Type B pancreatic cell (in vitro differentiated cells): ENCODE measurements around the gene SIGLEC6. TPM values are rescaled to one million over a fixed set of nuclear protein-coding genes. Genes with fewer than 3 reads are reported as not detected.
A peak's percentile ranks its signal among the peaks of the same experiment; 100 is the strongest.

ENCODE experiments used
- DNase-seq: peaks from one replicate; pipeline ENCODE4 v3.0.0; 2021; ENCODE audit warnings: mixed read lengths; ENCODE audit not compliant: unreplicated experiment; ENCODE audit errors: extremely low spot score
- H3K27ac Mint-ChIP-seq: 2 replicates; pipeline ENCODE4 v1.8.0; 2021; ENCODE audit warnings: mild to moderate bottlenecking, mixed read lengths
- H3K27me3 Mint-ChIP-seq: 2 replicates; pipeline ENCODE4 v1.8.0; 2021; ENCODE audit warnings: mixed read lengths
- H3K36me3 Mint-ChIP-seq: 2 replicates; pipeline ENCODE4 v1.8.0; 2021; ENCODE audit warnings: mixed read lengths
- H3K4me1 Mint-ChIP-seq: one replicate; pipeline ENCODE4 v1.8.0; 2021; ENCODE audit warnings: mixed read lengths; ENCODE audit not compliant: unreplicated experiment
- H3K4me3 Mint-ChIP-seq: 2 replicates; pipeline ENCODE4 v1.8.0; 2021; ENCODE audit warnings: mild to moderate bottlenecking, mixed read lengths
- H3K9me3 Mint-ChIP-seq: 2 replicates; pipeline ENCODE4 v1.8.0; 2021; ENCODE audit warnings: mixed read lengths
- long read RNA-seq: library from polyadenylated mRNA; unstranded; transcript quantifications from one replicate; pipeline ENCODE4 v2.0.0, GENCODE V29; 2020
- total RNA-seq: library from RNA; stranded (reverse); gene quantifications from 2 replicates; pipeline ENCODE4 v1.2.1, GENCODE V29; 2021; ENCODE audit warnings: low replicate concordance
- TF ChIP-seq, protein P1 (sequence below): fragments of 200-600 bp; sonication (generic); conservative IDR thresholded peaks from 2 replicates; pipeline ENCODE4 v1.5.0; 2021; ENCODE audit warnings: antibody characterized with exemption, mild to moderate bottlenecking

The SIGLEC6 gene
- not detected in 2 replicates for total RNA-seq
- long read RNA-seq = 0 reads

DNA sequence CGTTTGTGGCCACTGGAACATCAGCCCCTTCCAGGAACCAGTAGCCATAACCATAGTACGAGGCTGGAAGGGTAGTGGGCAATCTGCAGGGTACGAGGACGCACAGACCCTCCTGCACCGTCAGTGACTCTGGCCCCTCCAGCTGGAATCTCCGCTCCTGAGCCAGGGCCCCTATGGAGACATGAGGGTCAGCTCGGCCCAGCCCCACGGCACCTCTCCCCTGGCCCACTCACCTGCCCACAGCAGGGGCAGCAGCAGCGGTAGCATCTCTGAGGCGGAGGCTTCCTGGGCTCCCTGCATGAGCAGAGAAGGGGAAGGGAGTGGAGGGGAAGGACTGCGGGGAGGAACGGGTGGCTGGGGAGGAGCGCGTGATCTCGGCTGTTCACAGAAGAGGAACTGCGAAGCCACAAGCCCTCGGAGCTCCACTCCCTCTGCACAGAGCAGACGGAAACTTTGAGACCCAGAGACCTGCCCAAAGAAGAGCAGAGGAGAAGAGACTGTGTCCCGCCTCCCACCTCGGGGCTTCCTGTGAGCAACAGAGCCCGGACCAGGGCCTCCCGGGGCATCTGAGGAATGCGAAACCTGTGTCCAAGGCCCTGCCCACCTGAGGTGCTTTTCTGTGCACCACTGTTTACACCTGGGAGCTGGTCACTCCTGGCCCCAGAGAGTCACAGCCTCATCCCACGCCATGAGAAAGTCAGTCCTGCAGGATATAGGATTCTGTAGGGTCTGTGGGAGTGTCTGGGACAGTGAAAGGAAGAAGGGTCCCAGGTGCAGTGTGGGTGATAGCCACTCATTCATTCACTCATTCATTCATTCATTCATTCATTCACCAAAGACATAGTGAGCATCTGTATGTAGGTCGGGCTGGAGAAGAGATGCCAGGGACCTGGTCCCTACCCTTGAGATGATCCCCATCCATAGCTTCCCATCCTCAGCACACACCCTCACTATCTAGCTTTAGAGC lies at the start of gene SIGLEC6:
SIGLEC6 (minus strand) TSS at position 322 of the 967 bp plus-strand sequence; CDS start at position 300, 22 bp downstream.
- no peak for DNase-seq
- Mint-ChIP-seq H3K36me3 (no peaks in the 10 kb centered on the region), H3K27me3 (peaks cover 22% of the 10 kb centered on the region), H3K27ac (no peak within 1 kb of the TSS), H3K4me1 (no peaks in the 10 kb centered on the region), H3K9me3 (no peaks in the 10 kb centered on the region), H3K4me3 (no peak within 1 kb of the TSS)
- TF ChIP-seq, protein P1, sequence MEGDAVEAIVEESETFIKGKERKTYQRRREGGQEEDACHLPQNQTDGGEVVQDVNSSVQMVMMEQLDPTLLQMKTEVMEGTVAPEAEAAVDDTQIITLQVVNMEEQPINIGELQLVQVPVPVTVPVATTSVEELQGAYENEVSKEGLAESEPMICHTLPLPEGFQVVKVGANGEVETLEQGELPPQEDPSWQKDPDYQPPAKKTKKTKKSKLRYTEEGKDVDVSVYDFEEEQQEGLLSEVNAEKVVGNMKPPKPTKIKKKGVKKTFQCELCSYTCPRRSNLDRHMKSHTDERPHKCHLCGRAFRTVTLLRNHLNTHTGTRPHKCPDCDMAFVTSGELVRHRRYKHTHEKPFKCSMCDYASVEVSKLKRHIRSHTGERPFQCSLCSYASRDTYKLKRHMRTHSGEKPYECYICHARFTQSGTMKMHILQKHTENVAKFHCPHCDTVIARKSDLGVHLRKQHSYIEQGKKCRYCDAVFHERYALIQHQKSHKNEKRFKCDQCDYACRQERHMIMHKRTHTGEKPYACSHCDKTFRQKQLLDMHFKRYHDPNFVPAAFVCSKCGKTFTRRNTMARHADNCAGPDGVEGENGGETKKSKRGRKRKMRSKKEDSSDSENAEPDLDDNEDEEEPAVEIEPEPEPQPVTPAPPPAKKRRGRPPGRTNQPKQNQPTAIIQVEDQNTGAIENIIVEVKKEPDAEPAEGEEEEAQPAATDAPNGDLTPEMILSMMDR = no peak

DNA sequence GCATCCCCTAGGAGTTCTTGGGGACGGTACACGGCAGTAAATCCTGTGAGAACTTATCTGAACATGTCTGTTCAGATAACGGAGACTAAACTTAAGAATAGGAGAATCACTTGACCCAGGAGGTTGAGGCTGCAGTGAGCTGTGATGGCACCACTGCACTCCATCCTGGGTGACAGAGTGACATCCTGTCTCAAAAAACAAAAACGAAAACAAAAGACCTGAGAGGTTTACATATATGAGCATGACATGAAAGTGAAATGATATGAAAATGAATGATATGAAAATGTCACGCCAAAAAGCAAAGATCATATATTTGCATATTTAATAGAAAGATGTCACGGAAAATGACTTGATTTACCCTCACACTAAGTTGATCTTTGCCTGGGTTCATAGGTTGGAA lies 45.4 kb upstream of the SIGLEC6 start:
- no peak overlapping the region for H3K27ac Mint-ChIP-seq
- TF ChIP-seq, protein P1 = no peak
- H3K36me3 Mint-ChIP-seq = peaks cover 16% of the 10 kb centered on the region
- no peaks in the 10 kb centered on the region for H3K9me3 Mint-ChIP-seq
- peaks cover 7% of the 10 kb centered on the region for H3K4me1 Mint-ChIP-seq
- H3K27me3 Mint-ChIP-seq = no peaks in the 10 kb centered on the region
- DNase-seq = no peak
- H3K4me3 Mint-ChIP-seq = no peak overlapping the region

DNA sequence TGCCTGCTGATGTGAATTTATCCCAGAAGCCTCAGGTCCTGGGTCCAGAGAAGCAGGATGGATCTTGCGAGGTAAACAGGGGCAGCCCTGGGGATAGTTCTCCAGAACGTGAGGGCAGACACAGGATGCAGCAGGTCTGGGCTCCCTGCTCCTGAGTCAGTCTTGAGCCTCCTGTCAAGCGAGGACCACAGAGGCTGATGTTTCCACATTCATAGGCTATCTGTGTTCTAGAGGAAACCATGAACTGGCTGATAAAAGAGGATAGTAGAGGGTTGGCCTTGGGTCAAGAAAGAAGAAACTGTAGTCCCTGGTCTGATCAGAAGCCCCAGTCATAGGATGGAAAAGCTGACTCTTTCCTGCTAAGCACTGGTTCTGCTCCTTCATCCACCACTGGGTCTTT lies 41.9 kb upstream of the SIGLEC6 start:
- Mint-ChIP-seq H3K36me3 (peaks cover 3% of the 10 kb centered on the region), H3K27me3 (peaks cover 5% of the 10 kb centered on the region), H3K4me3 (no peak overlapping the region), H3K4me1 (peaks cover 10% of the 10 kb centered on the region), H3K9me3 (no peaks in the 10 kb centered on the region), H3K27ac (no peak overlapping the region)
- TF ChIP-seq, protein P1 = no peak
- no peak for DNase-seq

DNA sequence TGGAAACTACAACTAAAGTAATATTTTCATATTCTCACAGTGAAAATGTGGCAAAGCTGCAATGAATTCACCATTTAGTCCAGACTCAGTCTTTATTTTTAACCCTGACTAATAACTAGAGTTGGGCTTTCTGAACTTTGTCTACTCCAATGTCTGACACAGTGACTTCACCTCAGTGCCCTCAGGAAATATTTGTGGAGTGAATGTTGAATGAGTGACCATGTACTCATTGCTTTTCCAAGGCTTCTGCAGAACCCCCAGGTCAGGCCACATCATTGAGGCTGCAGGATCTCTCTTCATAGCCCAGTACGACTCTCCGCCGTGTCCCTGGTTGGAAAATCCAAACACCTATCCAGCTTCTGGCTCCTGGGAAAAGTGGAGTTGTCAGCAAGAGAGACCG lies 41.4 kb upstream of the SIGLEC6 start:
- no peak for DNase-seq
- peaks cover 10% of the 10 kb centered on the region for H3K4me1 Mint-ChIP-seq
- no peak overlapping the region for H3K27ac Mint-ChIP-seq
- no peak overlapping the region for H3K4me3 Mint-ChIP-seq
- no peaks in the 10 kb centered on the region for H3K9me3 Mint-ChIP-seq
- peaks cover 3% of the 10 kb centered on the region for H3K36me3 Mint-ChIP-seq
- peaks cover 10% of the 10 kb centered on the region for H3K27me3 Mint-ChIP-seq
- TF ChIP-seq, protein P1 = no peak

DNA sequence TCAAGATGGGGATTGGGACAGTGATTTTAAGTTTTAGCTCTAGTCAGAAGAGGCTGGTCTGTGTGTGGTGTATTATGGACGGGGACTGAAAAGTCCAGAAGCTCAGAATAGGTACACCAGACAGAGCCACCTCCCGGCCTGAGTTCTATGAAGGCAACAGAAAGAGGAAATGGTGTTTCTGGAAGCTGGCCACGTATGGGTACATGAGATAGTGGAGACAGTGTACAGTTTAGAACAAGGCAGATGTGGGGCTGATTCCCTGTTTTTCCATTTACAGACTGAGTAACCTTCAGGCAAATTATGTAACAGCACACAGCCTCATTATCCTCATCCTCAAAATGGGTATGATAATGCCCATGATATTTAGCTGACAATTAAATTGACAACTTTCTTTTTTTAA lies 40.9 kb upstream of the SIGLEC6 start:
- Mint-ChIP-seq H3K4me1 (peaks cover 10% of the 10 kb centered on the region), H3K4me3 (peak overlapping the region; percentile 92), H3K27ac (no peak overlapping the region), H3K36me3 (peaks cover 3% of the 10 kb centered on the region), H3K9me3 (no peaks in the 10 kb centered on the region), H3K27me3 (peaks cover 11% of the 10 kb centered on the region)
- TF ChIP-seq, protein P1 = no peak
- DNase-seq = no peak
